ENCODE measurements around the gene CPN2. TPM values are rescaled to one million over a fixed set of nuclear protein-coding genes. Genes with fewer than 3 reads are reported as not detected.

CPN2 gene, protein sequence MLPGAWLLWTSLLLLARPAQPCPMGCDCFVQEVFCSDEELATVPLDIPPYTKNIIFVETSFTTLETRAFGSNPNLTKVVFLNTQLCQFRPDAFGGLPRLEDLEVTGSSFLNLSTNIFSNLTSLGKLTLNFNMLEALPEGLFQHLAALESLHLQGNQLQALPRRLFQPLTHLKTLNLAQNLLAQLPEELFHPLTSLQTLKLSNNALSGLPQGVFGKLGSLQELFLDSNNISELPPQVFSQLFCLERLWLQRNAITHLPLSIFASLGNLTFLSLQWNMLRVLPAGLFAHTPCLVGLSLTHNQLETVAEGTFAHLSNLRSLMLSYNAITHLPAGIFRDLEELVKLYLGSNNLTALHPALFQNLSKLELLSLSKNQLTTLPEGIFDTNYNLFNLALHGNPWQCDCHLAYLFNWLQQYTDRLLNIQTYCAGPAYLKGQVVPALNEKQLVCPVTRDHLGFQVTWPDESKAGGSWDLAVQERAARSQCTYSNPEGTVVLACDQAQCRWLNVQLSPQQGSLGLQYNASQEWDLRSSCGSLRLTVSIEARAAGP
- total RNA-seq (2014; rRNA removed; shearing (Covaris generic)): not detected in 2 replicates

DNA sequence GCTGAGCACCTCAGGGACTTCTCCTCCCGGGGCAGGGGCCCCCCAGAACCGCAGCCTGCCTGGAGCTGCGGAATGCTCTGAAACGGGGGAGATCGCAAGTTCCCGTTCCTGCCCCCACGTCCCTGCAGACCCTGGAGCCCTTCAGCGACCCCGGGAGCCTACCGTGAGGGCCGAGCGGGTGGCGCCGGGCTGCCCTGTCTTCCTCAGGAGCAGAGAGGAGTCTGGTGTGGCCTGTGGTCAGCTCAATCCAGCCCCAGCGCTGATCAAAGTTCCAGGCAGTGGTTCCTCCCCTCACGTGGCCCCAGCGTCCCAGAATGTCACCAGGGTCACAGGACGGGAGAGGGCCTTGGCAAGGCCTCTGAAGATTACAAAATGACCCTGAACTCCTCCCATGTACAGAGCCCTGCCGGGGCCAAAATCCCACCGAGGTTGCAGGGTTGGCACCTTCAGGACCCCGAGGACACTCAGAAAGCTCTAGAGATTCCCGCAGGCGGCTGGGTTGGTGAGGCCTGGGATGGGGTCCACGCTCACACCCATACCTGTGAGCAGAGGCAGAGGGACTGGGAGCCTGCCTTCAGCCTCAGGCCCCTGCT, at the start of gene CPN2:
Gene CPN2 (minus strand): TSS at position 249 of the 593 bp plus-strand sequence. CDS start 8,626 bp downstream, outside the sequence.
- Histone ChIP-seq H3K27me3 (replicated peaks) (no peaks in the 10 kb centered on the region), H3K9me3 (replicated peaks) (no peaks in the 10 kb centered on the region), H3K4me1 (replicated peaks) (no peaks in the 10 kb centered on the region), H3K36me3 (no peaks in the 10 kb centered on the region), H3K27ac (no peak within 1 kb of the TSS), H3K4me3 (no peak within 1 kb of the TSS)
- DNase-seq (ENCODE audit: low read depth in 1 of 2, low spot score in 2 of 2): no peak

DNA sequence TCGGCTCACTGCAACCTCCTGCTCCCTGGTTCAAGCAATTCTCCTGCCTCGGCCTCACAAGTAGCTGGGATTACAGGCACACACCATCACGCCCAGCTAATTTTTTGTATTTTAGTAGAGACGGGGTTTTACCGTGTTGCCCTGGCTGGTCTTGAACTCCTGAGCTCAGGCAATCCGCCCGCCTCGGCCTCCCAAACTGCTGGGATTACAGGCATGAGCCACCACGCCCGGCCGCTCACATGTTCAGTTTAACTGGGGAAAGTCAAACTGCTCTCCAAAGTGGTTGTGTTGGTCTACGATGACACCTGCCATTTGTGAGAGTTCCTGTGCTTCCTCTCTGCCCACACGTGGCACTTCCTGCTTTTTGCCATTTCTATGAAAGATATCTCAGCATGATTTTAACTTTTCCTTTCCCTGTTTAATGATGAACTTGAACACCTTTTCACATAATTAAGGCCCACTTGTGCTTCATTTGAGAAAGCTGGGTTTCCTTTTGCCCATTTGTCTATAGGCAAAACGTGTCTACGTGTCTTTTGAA, 48.8 kb upstream of the CPN2 start:
- H3K27me3 ChIP-seq (replicated peaks): no peaks in the 10 kb centered on the region
- H3K4me3 ChIP-seq: no peak overlapping the region
- H3K36me3 ChIP-seq: peaks cover 7% of the 10 kb centered on the region; the same call in 1 of the 2 replicates
- peaks cover 11% of the 10 kb centered on the region for H3K4me1 ChIP-seq (replicated peaks)
- no peaks in the 10 kb centered on the region for H3K9me3 ChIP-seq (replicated peaks)
- no peak overlapping the region for H3K27ac ChIP-seq
- DNase-seq (ENCODE audit: low read depth in 1 of 2, low spot score in 2 of 2): no peak

DNA sequence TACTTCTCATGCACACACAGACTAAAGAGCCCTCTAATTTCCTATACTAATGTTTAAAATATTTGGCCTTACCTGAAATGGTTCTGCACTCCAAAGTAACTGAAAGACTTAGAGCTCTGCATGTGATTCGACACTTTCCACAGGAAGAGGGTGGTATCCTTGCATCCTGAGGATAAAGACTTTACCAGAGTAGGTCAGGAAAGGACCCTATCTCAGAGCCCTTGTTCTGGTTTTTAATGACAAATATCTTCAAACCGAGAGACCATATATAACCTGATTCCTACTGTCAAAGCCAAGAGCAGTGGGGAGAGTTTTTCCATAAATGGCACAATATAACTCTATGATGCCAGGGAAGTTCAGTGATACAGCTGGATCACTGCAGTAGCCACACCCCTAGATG, 48.0 kb upstream of the CPN2 start, which contains the start of gene GP5:
Gene GP5 (minus strand): TSS at position 101 of the 400 bp plus-strand sequence. CDS start 984 bp downstream, outside the sequence.
- no peak for DNase-seq (ENCODE audit: low read depth in 1 of 2, low spot score in 2 of 2)
- Histone ChIP-seq H3K4me1 (replicated peaks) (peaks cover 11% of the 10 kb centered on the region), H3K36me3 (peaks cover 2% of the 10 kb centered on the region; the same call in 1 of the 2 replicates), H3K9me3 (replicated peaks) (no peaks in the 10 kb centered on the region), H3K27me3 (replicated peaks) (no peaks in the 10 kb centered on the region), H3K27ac (no peak within 1 kb of the TSS), H3K4me3 (no peak within 1 kb of the TSS)

DNA sequence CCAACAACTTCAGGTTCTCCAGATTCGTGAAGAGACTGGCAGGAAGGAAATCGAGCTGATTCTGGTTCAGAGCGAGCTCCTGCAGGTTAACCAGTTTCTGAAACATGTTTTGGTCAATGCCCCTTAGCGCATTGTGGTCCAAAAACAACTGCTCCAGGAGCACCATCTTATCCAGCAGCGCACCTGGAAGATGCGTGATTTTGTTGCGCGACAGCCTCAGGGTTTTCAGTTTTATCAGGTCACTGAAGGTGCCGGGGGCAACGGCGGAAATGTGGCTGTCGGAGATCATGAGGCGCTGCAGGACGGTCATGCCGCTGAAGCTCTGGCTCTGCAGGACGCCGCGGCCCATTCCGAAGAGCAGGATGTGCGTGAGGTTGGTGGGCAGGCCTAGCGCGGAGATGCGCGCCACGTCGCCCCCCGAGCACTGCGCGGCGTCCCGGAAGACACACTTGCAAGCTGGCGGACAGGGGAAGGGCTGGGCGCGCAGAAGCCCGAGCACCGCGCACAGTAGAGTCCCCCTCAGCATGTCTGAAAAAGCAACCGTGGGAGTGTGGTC, 46.7 kb upstream of the CPN2 start:
- no peaks in the 10 kb centered on the region for H3K36me3 ChIP-seq

GRCh38 chr3:194396859-194397756, 46.0 kb upstream of the CPN2 start:
- Histone ChIP-seq H3K27ac (no peak overlapping the region), H3K36me3 (no peaks in the 10 kb centered on the region), H3K9me3 (replicated peaks) (no peaks in the 10 kb centered on the region), H3K27me3 (replicated peaks) (no peaks in the 10 kb centered on the region), H3K4me3 (no peak overlapping the region), H3K4me1 (replicated peaks) (peaks cover 11% of the 10 kb centered on the region)
- DNase-seq (ENCODE audit: low read depth in 1 of 2, low spot score in 2 of 2): no peak

More for the DNA sequence above, 46.7 kb upstream of the CPN2 start:
- H3K4me1 ChIP-seq (replicated peaks): peaks cover 11% of the 10 kb centered on the region
- no peak overlapping the region for H3K27ac ChIP-seq
- H3K9me3 ChIP-seq (replicated peaks): no peaks in the 10 kb centered on the region
- no peaks in the 10 kb centered on the region for H3K27me3 ChIP-seq (replicated peaks)
- DNase-seq (ENCODE audit: low read depth in 1 of 2, low spot score in 2 of 2): no peak
- no peak overlapping the region for H3K4me3 ChIP-seq

DNA sequence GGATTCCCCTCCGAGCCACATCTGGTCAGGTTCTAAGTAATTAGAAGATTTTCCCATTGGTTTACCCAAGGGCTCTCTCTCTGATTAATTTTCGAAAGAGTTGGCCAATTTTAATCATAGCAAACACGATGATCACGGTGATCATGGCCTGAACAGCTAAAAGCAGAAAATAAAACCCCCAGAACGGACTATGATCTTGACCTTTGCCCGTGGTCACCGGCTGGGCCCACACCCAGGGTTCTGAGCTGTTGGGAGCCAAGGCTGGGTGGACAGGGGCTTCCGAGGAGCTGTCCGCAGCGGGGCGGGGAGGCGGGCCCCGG, 45.4 kb upstream of the CPN2 start:
- Histone ChIP-seq H3K27me3 (replicated peaks) (no peaks in the 10 kb centered on the region), H3K4me3 (no peak overlapping the region), H3K27ac (no peak overlapping the region)

GRCh38 chr3:194395778-194396538, 44.8 kb upstream of the CPN2 start:
- H3K4me3 ChIP-seq: no peak overlapping the region; the same call in 1 of the 2 replicates
- H3K36me3 ChIP-seq: no peaks in the 10 kb centered on the region
- DNase-seq (ENCODE audit: low read depth in 1 of 2, low spot score in 2 of 2): peak in 1 of 2 experiments; percentile 11
- no peaks in the 10 kb centered on the region; the same call in none of the 2 replicates for H3K9me3 ChIP-seq (replicated peaks)
- no peaks in the 10 kb centered on the region for H3K27me3 ChIP-seq (replicated peaks)
- no peak overlapping the region for H3K27ac ChIP-seq
- peaks cover 11% of the 10 kb centered on the region for H3K4me1 ChIP-seq (replicated peaks)

More for the DNA sequence above, 45.4 kb upstream of the CPN2 start:
- H3K36me3 ChIP-seq: no peaks in the 10 kb centered on the region
- no peaks in the 10 kb centered on the region; the same call in 1 of the 2 replicates for H3K9me3 ChIP-seq (replicated peaks)
- peaks cover 11% of the 10 kb centered on the region for H3K4me1 ChIP-seq (replicated peaks)
- DNase-seq (ENCODE audit: low read depth in 1 of 2, low spot score in 2 of 2): no peak

GRCh38 chr3:194395212-194395611, 44.1 kb upstream of the CPN2 start:
- no peak overlapping the region for H3K27ac ChIP-seq
- H3K4me1 ChIP-seq (replicated peaks): peaks cover 11% of the 10 kb centered on the region
- H3K36me3 ChIP-seq: no peaks in the 10 kb centered on the region
- H3K4me3 ChIP-seq: no peak overlapping the region
- H3K9me3 ChIP-seq (replicated peaks): peaks cover 3% of the 10 kb centered on the region
- H3K27me3 ChIP-seq (replicated peaks): no peaks in the 10 kb centered on the region
- no peak for DNase-seq (ENCODE audit: low read depth in 1 of 2, low spot score in 2 of 2)

DNA sequence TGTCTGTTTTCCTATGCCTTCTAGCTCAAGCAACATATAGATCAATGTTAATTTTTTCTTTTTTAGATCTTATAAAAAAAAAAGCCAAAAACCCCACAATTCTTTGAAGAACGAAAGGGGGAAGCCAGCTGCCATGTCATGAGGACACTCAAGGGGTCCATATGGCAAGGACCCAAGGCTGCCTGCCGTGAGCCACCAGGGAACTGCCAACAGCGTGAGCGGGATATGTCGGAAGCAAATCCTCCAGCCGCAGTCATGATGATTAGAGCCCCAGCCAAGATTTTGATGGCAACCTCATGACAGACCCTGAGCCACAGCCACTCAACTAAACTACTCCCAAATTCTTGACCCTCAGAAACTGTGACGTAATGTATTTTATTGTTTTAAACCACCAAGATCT, 41.4 kb upstream of the CPN2 start:
- H3K27me3 ChIP-seq (replicated peaks): no peaks in the 10 kb centered on the region
- H3K27ac ChIP-seq: no peak overlapping the region
- peaks cover 11% of the 10 kb centered on the region for H3K4me1 ChIP-seq (replicated peaks)
- DNase-seq (ENCODE audit: low read depth in 1 of 2, low spot score in 2 of 2): no peak
- H3K36me3 ChIP-seq: no peaks in the 10 kb centered on the region
- no peak overlapping the region for H3K4me3 ChIP-seq
- peaks cover 3% of the 10 kb centered on the region for H3K9me3 ChIP-seq (replicated peaks)

DNA sequence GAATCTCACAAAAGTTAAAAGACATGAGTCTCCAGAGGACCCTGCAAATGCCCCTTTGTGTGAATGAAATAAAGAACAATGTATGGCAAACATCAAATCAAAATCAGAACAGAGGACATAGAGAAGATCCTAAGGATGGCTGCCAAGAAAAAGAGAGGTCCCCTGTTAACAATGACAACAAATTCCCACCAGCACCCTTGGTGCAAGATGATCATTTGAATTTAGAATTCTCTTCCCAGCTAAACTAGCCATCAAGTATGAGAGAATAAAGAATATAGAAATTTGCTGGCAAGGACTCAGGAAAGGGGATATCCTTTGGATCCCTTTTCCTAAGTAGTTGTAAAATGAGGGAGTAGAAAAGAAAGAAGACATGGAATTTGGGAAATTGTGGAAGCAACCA, 39.7 kb upstream of the CPN2 start:
- Histone ChIP-seq H3K27ac (no peak overlapping the region), H3K4me1 (replicated peaks) (peaks cover under 1% of the 10 kb centered on the region), H3K4me3 (no peak overlapping the region), H3K27me3 (replicated peaks) (no peaks in the 10 kb centered on the region), H3K36me3 (no peaks in the 10 kb centered on the region), H3K9me3 (replicated peaks) (peaks cover 3% of the 10 kb centered on the region)
- DNase-seq (ENCODE audit: low read depth in 1 of 2, low spot score in 2 of 2): no peak

DNA sequence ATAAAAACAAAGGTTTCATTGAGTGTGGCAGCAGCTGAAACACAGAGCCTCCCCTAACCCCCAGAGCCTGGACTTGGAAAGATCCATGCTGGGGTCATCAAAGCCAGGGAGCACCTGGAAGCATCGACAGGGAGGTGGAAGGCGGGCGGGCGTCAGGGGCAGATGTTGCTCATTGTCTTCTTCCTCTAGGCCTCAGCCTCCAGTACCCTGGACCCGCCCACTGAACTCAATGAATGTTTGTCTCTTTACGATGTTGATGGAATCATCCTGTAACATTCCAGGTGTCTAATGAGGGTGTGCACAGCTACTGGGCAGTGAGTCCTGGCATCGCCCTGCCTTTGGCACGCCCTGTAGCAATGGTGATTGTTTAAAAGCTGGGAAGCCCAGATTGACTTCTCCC, 38.1 kb upstream of the CPN2 start:
- DNase-seq (ENCODE audit: low read depth in 1 of 2, low spot score in 2 of 2): no peak
- Histone ChIP-seq H3K27me3 (replicated peaks) (no peaks in the 10 kb centered on the region), H3K27ac (no peak overlapping the region)

DNA sequence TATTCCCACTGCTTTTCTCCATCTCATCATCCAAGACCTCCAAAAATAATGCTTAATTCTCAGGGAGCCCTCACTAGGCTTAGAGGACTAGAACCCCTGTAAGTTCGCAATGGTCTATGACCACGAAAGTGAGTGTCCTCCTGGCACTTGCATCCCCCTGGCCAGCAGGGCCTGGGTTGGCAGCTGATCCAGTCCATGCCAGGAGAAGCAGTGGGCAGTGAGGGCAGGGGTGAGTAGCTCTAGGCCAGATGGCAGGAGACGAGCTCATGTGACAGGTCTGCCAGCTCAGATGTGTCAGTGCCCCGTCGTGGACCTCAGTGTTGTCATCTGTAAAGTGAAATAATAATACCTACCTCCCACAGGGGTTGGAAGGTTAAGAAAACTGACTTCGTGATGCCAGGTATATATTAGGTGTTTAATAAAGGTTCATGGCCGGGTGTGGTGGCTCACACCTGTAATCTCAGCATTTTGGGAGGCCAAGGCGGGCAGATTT, 36.8 kb upstream of the CPN2 start:
- Histone ChIP-seq H3K27ac (no peak overlapping the region), H3K4me3 (no peak overlapping the region), H3K27me3 (replicated peaks) (no peaks in the 10 kb centered on the region), H3K36me3 (no peaks in the 10 kb centered on the region), H3K4me1 (replicated peaks) (no peaks in the 10 kb centered on the region), H3K9me3 (replicated peaks) (peaks cover 3% of the 10 kb centered on the region)
- DNase-seq (ENCODE audit: low read depth in 1 of 2, low spot score in 2 of 2): no peak

More for the DNA sequence above, 38.1 kb upstream of the CPN2 start:
- no peaks in the 10 kb centered on the region for H3K4me1 ChIP-seq (replicated peaks)
- no peaks in the 10 kb centered on the region for H3K36me3 ChIP-seq
- peaks cover 3% of the 10 kb centered on the region for H3K9me3 ChIP-seq (replicated peaks)
- H3K4me3 ChIP-seq: no peak overlapping the region
